ENCODE data around the gene CARD11. TPM values are rescaled to one million over a fixed set of nuclear protein-coding genes. Genes with fewer than 3 reads are reported as not detected.

The CARD11 gene
- total and polyA plus RNA-seq, 3 donors from 2014 or later, result 2.9 to 3.9 (median 3.2) TPM

DNA sequence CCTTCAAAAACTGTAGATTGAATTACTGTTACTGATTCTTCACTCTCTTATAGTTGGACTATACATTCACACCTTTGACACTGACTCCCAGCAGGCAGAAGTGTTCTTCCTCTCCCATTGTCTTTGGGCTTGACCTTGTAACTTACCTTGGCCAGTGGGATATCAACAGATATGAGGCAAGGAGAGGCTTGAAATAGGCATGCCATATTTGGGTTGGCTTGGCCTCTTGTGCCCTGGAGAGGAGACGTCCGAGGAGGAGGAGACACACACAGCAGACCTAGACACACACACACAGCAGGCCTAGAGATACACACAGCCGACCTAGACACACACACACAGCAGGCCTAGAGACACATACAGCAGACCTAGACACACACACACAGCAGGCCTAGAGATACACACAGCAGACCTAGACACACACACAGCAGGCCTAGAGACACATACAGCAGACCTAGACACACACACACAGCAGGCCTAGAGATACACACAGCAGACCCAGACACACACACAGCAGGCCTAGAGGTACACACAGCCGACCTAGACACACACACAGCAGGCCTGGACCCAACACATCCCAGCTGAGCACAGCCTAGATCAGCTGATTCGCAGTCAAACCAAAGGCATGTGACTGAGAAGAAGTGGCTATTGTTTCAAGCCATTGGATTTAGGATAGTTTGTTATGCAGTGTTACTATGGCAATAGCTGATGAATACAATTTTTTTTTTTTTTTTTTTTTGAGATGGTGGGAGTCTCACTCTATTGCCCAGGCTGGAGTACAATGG lies 187.1 kb downstream of the CARD11 start:
- Histone ChIP-seq H3K27me3 (no peaks in the 10 kb centered on the region), H3K4me3 (no peak overlapping the region), H3K4me1 (no peaks in the 10 kb centered on the region), H3K9me3 (no peaks in the 10 kb centered on the region), H3K36me3 (ENCODE audit: low read depth, missing control alignments) (no peaks in the 10 kb centered on the region), H3K27ac (no peak overlapping the region)
- 68 to 75% methylated on average over 3 to 5 of the region's 5 CpGs for WGBS, 2 donors
- TF ChIP-seq POLR2A (IDR thresholded peaks at IDR 0.05), result no peak
- TF ChIP-seq, protein P1, sequence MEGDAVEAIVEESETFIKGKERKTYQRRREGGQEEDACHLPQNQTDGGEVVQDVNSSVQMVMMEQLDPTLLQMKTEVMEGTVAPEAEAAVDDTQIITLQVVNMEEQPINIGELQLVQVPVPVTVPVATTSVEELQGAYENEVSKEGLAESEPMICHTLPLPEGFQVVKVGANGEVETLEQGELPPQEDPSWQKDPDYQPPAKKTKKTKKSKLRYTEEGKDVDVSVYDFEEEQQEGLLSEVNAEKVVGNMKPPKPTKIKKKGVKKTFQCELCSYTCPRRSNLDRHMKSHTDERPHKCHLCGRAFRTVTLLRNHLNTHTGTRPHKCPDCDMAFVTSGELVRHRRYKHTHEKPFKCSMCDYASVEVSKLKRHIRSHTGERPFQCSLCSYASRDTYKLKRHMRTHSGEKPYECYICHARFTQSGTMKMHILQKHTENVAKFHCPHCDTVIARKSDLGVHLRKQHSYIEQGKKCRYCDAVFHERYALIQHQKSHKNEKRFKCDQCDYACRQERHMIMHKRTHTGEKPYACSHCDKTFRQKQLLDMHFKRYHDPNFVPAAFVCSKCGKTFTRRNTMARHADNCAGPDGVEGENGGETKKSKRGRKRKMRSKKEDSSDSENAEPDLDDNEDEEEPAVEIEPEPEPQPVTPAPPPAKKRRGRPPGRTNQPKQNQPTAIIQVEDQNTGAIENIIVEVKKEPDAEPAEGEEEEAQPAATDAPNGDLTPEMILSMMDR (IDR thresholded peaks at IDR 0.05), result no peak
- intact Hi-C loops (cut with DNase I; ENCODE audit: low total_unique reads), result no loop called here
- DNase-seq, result no peak

Other genes starting within 250 kb of the CARD11 start
- gene GNA12, start 199.6 kb downstream of the CARD11 start, total RNA-seq, result 10 to 100 TPM; 50.0 to 69.6 TPM
- 53.2 TPM for gene GNA12, start 199.6 kb downstream of the CARD11 start, polyA plus RNA-seq (ENCODE audit: insufficient read depth, low read depth, low replicate concordance)

All from testis (tissue), 3 donors.